DND-41 (cell line): ENCODE results near the gene NAV3.

ENCODE experiments used
- ATAC-seq: fragments of 200-7000 bp; cut with Tn5 transposase; 3 replicates; pipeline ENCODE4 v1.9.1; 2021; ENCODE audit warnings: low read depth; ENCODE audit not compliant: insufficient read depth
- DNase-seq: peaks from one replicate; pipeline ENCODE4 v3.0.0-alpha.2; 2020
- H2AFZ ChIP-seq: 2 replicates; pipeline ENCODE4 v1.6.0; 2012; ENCODE audit warnings: low read depth, low read length
- H3K27ac ChIP-seq: 2 replicates; pipeline ENCODE4 v1.5.1; 2012; ENCODE audit warnings: low read length, inconsistent platforms
- H3K27me3 ChIP-seq: fragments of 200-600 bp; sonication (generic); 2 replicates; pipeline ENCODE4 v1.6.0; 2012; ENCODE audit warnings: low read length, mild to moderate bottlenecking, inconsistent platforms; ENCODE audit not compliant: insufficient read depth, poor library complexity
- H3K36me3 ChIP-seq: 2 replicates; pipeline ENCODE4 v1.5.1; 2012; ENCODE audit warnings: low read length, inconsistent platforms; ENCODE audit not compliant: insufficient read depth
- H3K4me1 ChIP-seq: 2 replicates; pipeline ENCODE4 v1.5.1; 2012; ENCODE audit warnings: mild to moderate bottlenecking, low read length; ENCODE audit not compliant: insufficient read depth
- H3K4me2 ChIP-seq: 2 replicates; pipeline ENCODE4 v1.6.0; 2012; ENCODE audit warnings: mild to moderate bottlenecking, moderate library complexity, low read length, inconsistent platforms; ENCODE audit not compliant: insufficient read depth
- H3K4me3 ChIP-seq, 2 experiments: fragments of 200-600 bp in 1 of 2; shearing (Covaris generic) in 1 of 2; 2 replicates each; pipeline ENCODE4 v1.5.1; 2012 to 2016; ENCODE audit warnings: inconsistent platforms in 2 of 2, low read length in 2 of 2, mild to moderate bottlenecking in 2 of 2, low read depth in 1 of 2, moderate library complexity in 1 of 2
- H3K79me2 ChIP-seq: 2 replicates; pipeline ENCODE4 v1.6.0; 2012; ENCODE audit warnings: low read length, inconsistent platforms; ENCODE audit not compliant: insufficient read depth
- H3K9ac ChIP-seq: 2 replicates; pipeline ENCODE4 v1.6.0; 2012; ENCODE audit warnings: low read depth, mild to moderate bottlenecking, inconsistent platforms, low read length, moderate library complexity
- H3K9me3 ChIP-seq: 2 replicates; pipeline ENCODE4 v1.5.1; 2012; ENCODE audit warnings: low read length, moderate library complexity, mild to moderate bottlenecking, inconsistent platforms; ENCODE audit not compliant: insufficient read depth, severe bottlenecking
- H4K20me1 ChIP-seq: 2 replicates; pipeline ENCODE4 v1.6.0; 2012; ENCODE audit warnings: low read length; ENCODE audit not compliant: insufficient read depth
- EZH2 ChIP-seq: IDR thresholded peaks from 3 replicates; pipeline ENCODE4 v1.6.1; 2012; ENCODE audit warnings: borderline replicate concordance, low read depth, mild to moderate bottlenecking, moderate library complexity, low read length, inconsistent platforms; ENCODE audit not compliant: severe bottlenecking
- TF ChIP-seq, protein P1 (sequence below): IDR thresholded peaks from 2 replicates; pipeline ENCODE4 v1.5.1; 2012; ENCODE audit warnings: borderline replicate concordance, low read length, moderate library complexity, mild to moderate bottlenecking; ENCODE audit not compliant: poor library complexity, severe bottlenecking; ENCODE audit errors: extremely low read depth

The NAV3 gene

DNA sequence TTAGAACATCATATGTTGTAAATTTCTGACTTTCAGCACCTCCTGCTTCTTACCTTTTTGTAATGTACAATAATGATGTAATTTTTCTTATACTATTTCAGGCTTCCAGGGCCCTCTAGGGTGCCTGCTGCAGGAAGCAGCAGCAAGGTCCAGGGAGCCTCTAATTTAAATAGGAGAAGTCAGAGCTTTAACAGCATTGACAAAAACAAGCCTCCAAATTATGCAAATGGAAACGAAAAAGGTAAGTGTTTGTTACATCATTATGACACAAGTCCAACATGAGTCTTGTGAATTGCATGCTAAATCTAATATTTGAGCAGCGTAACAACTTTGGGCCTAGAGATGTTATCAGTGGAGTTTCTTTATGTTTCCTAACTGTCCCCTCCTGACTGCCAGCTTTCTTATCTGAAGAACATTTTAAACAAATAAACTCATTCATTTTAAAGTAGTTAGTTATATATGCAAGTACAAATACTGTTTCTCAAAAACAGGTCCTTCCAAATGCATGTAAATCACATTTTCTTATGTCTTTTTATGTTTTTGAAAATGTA, 167.6 kb downstream of the NAV3 start:
- H2AFZ ChIP-seq = no peak overlapping the region
- DNase-seq = no peak
- H3K27ac ChIP-seq = no peak overlapping the region

GRCh38 chr12:77999074-77999715, 168.5 kb downstream of the NAV3 start:
- H2AFZ ChIP-seq = no peak overlapping the region
- H3K9ac ChIP-seq = no peak overlapping the region
- no peak overlapping the region for H3K4me3 ChIP-seq
- H3K9me3 ChIP-seq = no peaks in the 10 kb centered on the region
- ATAC-seq (no peak), DNase-seq (no peak)
- TF ChIP-seq, protein P1, sequence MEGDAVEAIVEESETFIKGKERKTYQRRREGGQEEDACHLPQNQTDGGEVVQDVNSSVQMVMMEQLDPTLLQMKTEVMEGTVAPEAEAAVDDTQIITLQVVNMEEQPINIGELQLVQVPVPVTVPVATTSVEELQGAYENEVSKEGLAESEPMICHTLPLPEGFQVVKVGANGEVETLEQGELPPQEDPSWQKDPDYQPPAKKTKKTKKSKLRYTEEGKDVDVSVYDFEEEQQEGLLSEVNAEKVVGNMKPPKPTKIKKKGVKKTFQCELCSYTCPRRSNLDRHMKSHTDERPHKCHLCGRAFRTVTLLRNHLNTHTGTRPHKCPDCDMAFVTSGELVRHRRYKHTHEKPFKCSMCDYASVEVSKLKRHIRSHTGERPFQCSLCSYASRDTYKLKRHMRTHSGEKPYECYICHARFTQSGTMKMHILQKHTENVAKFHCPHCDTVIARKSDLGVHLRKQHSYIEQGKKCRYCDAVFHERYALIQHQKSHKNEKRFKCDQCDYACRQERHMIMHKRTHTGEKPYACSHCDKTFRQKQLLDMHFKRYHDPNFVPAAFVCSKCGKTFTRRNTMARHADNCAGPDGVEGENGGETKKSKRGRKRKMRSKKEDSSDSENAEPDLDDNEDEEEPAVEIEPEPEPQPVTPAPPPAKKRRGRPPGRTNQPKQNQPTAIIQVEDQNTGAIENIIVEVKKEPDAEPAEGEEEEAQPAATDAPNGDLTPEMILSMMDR = no peak
- TF ChIP-seq EZH2 = no peak
- H4K20me1 ChIP-seq = no peaks in the 10 kb centered on the region
- no peaks in the 10 kb centered on the region for H3K27me3 ChIP-seq
- no peaks in the 10 kb centered on the region for H3K79me2 ChIP-seq
- H3K27ac ChIP-seq = no peak overlapping the region
- no peaks in the 10 kb centered on the region for H3K4me1 ChIP-seq
- H3K36me3 ChIP-seq = no peaks in the 10 kb centered on the region
- H3K4me2 ChIP-seq = no peak overlapping the region

More for the DNA sequence above, 167.6 kb downstream of the NAV3 start:
- Histone ChIP-seq H3K79me2 (no peaks in the 10 kb centered on the region), H3K9me3 (no peaks in the 10 kb centered on the region), H3K36me3 (no peaks in the 10 kb centered on the region), H4K20me1 (no peaks in the 10 kb centered on the region), H3K4me1 (no peaks in the 10 kb centered on the region), H3K9ac (no peak overlapping the region), H3K4me3 (no peak overlapping the region), H3K4me2 (no peak overlapping the region), H3K27me3 (no peaks in the 10 kb centered on the region)
- ATAC-seq = no peak
- TF ChIP-seq, protein P1 = no peak
- no peak for TF ChIP-seq EZH2

- no peak for DNase-seq
- H3K27ac ChIP-seq = no peak overlapping the region
- no peaks in the 10 kb centered on the region for H3K36me3 ChIP-seq
- no peaks in the 10 kb centered on the region for H4K20me1 ChIP-seq
- TF ChIP-seq, protein P1 = no peak
- TF ChIP-seq EZH2 = no peak
- no peaks in the 10 kb centered on the region for H3K4me1 ChIP-seq
- H3K4me3 ChIP-seq = no peak overlapping the region
- H2AFZ ChIP-seq = no peak overlapping the region
- ATAC-seq = no peak
- H3K4me2 ChIP-seq = no peak overlapping the region
- no peaks in the 10 kb centered on the region for H3K79me2 ChIP-seq
- H3K27me3 ChIP-seq = no peaks in the 10 kb centered on the region
- H3K9me3 ChIP-seq = no peaks in the 10 kb centered on the region
- no peak overlapping the region for H3K9ac ChIP-seq
These were observed 172.2 kb downstream of the NAV3 start for GRCh38 chr12:78002878-78003277.
